ENCODE data around the gene THUMPD3.
A peak's percentile ranks its signal among the peaks of the same experiment; 100 is the strongest.

Gene THUMPD3, protein sequence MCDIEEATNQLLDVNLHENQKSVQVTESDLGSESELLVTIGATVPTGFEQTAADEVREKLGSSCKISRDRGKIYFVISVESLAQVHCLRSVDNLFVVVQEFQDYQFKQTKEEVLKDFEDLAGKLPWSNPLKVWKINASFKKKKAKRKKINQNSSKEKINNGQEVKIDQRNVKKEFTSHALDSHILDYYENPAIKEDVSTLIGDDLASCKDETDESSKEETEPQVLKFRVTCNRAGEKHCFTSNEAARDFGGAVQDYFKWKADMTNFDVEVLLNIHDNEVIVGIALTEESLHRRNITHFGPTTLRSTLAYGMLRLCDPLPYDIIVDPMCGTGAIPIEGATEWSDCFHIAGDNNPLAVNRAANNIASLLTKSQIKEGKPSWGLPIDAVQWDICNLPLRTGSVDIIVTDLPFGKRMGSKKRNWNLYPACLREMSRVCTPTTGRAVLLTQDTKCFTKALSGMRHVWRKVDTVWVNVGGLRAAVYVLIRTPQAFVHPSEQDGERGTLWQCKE

DNA sequence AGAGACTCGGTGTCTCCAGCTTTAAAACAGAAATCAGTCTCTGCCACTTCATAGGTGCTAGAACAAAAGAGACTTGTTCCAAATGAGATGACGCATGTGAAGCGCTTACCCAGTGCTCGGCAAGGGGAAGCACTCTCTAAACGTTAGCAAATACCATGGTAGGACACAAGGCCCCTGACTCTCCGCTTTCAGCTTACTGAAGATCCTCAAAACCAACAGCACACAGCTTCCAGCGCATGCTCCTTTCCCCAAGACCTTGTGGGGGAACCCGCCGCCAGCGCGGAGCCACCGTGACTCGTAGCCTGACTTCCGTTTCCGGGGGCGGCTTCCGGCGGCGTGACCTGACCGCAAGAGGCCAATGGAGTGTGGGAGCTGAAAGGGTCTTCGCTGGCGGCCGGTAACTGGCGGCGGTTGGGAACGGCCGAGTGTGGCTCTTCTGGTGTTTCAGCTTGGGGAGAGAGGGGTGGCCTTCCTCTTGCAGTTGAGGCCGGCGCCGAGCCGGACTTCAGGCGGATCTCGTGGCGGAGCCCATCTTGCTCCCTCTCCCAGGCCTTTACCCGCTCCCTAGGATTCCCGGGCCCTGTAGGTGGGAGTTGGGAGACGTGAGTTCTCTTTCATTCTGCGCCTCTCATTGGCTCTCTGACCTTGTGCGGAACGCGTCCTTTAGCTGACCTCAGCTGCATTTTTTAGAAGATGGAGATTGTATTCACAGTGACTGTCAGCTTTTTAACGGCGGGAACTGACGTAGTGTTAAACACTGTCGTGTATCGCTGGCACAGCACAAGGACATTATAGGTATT, at the start of gene THUMPD3:
TSS of gene THUMPD3 (plus strand) at position 324 of the 800 bp plus-strand sequence. CDS start 2,015 bp downstream, outside the sequence.
- peak within 1 kb of the TSS; percentile 99 for H3K27ac Mint-ChIP-seq
- TF ChIP-seq, protein P1, sequence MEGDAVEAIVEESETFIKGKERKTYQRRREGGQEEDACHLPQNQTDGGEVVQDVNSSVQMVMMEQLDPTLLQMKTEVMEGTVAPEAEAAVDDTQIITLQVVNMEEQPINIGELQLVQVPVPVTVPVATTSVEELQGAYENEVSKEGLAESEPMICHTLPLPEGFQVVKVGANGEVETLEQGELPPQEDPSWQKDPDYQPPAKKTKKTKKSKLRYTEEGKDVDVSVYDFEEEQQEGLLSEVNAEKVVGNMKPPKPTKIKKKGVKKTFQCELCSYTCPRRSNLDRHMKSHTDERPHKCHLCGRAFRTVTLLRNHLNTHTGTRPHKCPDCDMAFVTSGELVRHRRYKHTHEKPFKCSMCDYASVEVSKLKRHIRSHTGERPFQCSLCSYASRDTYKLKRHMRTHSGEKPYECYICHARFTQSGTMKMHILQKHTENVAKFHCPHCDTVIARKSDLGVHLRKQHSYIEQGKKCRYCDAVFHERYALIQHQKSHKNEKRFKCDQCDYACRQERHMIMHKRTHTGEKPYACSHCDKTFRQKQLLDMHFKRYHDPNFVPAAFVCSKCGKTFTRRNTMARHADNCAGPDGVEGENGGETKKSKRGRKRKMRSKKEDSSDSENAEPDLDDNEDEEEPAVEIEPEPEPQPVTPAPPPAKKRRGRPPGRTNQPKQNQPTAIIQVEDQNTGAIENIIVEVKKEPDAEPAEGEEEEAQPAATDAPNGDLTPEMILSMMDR (IDR thresholded peaks at IDR 0.05), result no peak
- DNase-seq, result peak; percentile 88
- peaks cover 33% of the 10 kb centered on the region for H3K36me3 Mint-ChIP-seq (ENCODE audit: low read depth)
- H3K9me3 Mint-ChIP-seq, result peaks cover 17% of the 10 kb centered on the region
- peak within 1 kb of the TSS; percentile 90 for H3K4me3 Mint-ChIP-seq
- H3K4me1 Mint-ChIP-seq, result peaks cover 17% of the 10 kb centered on the region
- peaks cover 6% of the 10 kb centered on the region for H3K27me3 Mint-ChIP-seq (ENCODE audit: low read depth, poor library complexity)

DNA sequence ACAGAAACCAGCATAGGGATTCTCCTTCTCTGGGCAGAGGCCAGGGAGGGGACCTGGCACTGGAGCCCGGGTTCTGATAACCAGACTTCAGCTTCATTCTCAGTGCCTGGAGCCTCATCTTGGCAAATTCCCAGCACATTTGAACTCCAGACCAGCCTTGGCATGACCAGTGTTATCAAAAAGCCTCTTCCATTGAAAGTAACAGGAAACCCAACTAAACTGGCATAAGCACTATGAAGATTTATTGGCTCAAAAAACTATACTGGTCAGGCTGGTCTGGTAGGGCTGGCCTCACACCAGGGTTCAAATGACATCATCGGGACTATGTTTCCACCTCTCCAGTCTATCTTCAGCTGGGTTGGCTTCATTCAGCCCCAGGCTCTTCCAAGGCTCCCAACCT, 48.1 kb upstream of the THUMPD3 start:
- no peak overlapping the region for H3K27ac Mint-ChIP-seq
- peaks cover 41% of the 10 kb centered on the region for H3K4me1 Mint-ChIP-seq
- no peaks in the 10 kb centered on the region for H3K9me3 Mint-ChIP-seq
- TF ChIP-seq, protein P1 (IDR thresholded peaks at IDR 0.05), result no peak
- H3K27me3 Mint-ChIP-seq (ENCODE audit: low read depth, poor library complexity), result peaks cover 9% of the 10 kb centered on the region
- DNase-seq, result no peak
- H3K36me3 Mint-ChIP-seq (ENCODE audit: low read depth), result no peaks in the 10 kb centered on the region
- no peak overlapping the region for H3K4me3 Mint-ChIP-seq

DNA sequence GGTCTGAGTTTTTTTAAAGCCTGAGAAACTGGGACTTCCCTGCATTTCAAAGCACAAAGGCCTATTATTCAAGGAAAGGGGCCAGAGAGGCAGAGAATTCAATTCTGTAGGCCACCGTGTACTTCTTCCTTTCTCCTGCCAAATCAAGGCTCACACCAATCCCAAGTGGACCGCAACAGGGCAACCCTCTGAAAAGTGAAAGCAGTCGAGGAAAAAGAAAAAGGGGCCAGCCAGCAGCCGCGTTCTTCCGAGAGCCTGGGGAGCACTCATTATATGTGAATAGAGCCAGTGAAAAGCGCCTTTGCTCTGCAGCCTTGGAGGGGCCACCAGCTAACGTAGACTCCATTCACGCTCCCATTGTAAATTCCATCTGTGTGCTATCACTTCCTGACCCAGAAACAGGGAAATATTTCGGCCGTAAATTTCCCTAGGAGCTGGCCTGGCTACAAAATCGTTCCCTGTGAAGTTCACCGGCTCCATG, 45.9 kb upstream of the THUMPD3 start:
- H3K4me3 Mint-ChIP-seq, result peak overlapping the region; percentile 54
- no peaks in the 10 kb centered on the region for H3K36me3 Mint-ChIP-seq (ENCODE audit: low read depth)
- peaks cover 8% of the 10 kb centered on the region for H3K9me3 Mint-ChIP-seq
- DNase-seq, result no peak
- H3K27me3 Mint-ChIP-seq (ENCODE audit: low read depth, poor library complexity), result peaks cover 9% of the 10 kb centered on the region
- H3K4me1 Mint-ChIP-seq, result peaks cover 50% of the 10 kb centered on the region
- TF ChIP-seq, protein P1 (IDR thresholded peaks at IDR 0.05), result no peak
- H3K27ac Mint-ChIP-seq, result peak overlapping the region; percentile 90

DNA sequence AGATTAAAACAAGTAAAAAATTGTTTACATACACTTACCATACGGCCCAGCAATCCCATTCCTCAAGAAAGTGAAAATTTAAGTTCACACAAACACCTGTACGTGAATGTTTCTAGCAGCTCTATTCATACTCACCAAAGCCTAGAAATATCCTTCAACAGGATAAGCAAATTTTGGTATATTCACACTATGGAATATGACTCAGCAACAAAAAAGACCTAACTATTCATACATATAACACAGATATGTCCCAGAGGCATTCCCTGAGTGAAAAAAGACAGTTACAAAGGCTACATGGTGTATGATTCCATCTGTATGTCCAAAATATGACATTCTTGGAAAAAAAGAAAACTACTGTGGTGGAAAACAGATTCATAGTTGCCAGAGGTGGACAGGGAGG, 40.1 kb upstream of the THUMPD3 start:
- Mint-ChIP-seq H3K36me3 (ENCODE audit: low read depth) (peaks cover 12% of the 10 kb centered on the region), H3K27ac (no peak overlapping the region), H3K9me3 (peaks cover 32% of the 10 kb centered on the region), H3K4me3 (no peak overlapping the region), H3K27me3 (ENCODE audit: low read depth, poor library complexity) (peaks cover 5% of the 10 kb centered on the region), H3K4me1 (peaks cover 33% of the 10 kb centered on the region)
- TF ChIP-seq, protein P1 (IDR thresholded peaks at IDR 0.05), result no peak
- no peak for DNase-seq

DNA sequence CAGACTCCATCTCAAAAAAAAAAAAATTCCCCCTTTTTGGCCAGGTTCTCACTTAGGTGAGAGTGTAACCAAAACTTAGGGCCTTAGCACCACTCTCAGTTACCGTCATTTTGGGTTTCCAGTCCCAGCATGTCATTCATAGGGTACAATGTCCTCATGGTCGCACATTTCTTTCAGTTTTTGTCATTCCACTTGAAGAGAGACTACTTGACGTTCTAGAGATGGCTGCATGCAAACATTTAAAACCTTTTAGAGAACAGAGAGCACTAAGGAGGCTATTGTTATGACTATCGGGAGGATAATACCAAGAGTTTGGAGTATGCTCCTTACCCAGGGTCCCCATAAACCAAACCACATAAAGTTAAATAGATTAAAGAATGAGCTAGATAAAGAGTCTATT, 37.9 kb upstream of the THUMPD3 start:
- peaks cover 52% of the 10 kb centered on the region for H3K9me3 Mint-ChIP-seq
- no peak overlapping the region for H3K27ac Mint-ChIP-seq
- peaks cover 24% of the 10 kb centered on the region for H3K36me3 Mint-ChIP-seq (ENCODE audit: low read depth)
- H3K27me3 Mint-ChIP-seq (ENCODE audit: low read depth, poor library complexity), result peaks cover 10% of the 10 kb centered on the region
- TF ChIP-seq, protein P1 (IDR thresholded peaks at IDR 0.05), result no peak
- no peak for DNase-seq
- H3K4me3 Mint-ChIP-seq, result no peak overlapping the region
- H3K4me1 Mint-ChIP-seq, result peaks cover 12% of the 10 kb centered on the region
